ENCODE measurements around the gene TBCA. TPM values are rescaled to one million over a fixed set of nuclear protein-coding genes. Genes with fewer than 3 reads are reported as not detected.
A peak's percentile ranks its signal among the peaks of the same experiment; 100 is the strongest.

TBCA gene
- total RNA-seq, 1 donor from 2014 or later = 264 TPM

DNA sequence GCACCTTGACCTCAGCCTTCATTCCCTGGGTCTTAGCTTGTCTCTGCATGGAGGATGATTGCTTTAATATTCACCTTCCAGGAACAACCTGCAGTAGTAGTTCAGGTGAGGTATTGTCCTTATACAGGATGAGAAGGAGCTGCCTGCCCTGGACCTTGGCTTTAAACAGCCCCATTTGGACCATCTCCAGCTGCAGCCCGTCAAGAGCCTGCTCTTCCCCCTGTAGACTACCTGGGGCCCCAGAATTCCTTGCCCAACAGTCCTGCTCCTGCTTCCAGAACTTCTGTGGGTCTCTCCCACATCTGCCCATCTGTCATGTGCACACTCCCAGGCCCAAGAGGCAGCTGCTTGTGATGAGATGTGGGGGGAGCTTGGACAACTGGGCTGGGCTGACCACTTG lies 125.5 kb downstream of the TBCA start:
- Mint-ChIP-seq H3K4me1 (ENCODE audit: low read depth) (no peaks in the 10 kb centered on the region), H3K27ac (no peak overlapping the region), H3K27me3 (peaks cover 93% of the 10 kb centered on the region), H3K4me3 (ENCODE audit: low read depth) (no peak overlapping the region), H3K9me3 (ENCODE audit: low read depth) (no peaks in the 10 kb centered on the region), H3K36me3 (ENCODE audit: insufficient read depth) (no peaks in the 10 kb centered on the region)
- TF ChIP-seq, protein P1, sequence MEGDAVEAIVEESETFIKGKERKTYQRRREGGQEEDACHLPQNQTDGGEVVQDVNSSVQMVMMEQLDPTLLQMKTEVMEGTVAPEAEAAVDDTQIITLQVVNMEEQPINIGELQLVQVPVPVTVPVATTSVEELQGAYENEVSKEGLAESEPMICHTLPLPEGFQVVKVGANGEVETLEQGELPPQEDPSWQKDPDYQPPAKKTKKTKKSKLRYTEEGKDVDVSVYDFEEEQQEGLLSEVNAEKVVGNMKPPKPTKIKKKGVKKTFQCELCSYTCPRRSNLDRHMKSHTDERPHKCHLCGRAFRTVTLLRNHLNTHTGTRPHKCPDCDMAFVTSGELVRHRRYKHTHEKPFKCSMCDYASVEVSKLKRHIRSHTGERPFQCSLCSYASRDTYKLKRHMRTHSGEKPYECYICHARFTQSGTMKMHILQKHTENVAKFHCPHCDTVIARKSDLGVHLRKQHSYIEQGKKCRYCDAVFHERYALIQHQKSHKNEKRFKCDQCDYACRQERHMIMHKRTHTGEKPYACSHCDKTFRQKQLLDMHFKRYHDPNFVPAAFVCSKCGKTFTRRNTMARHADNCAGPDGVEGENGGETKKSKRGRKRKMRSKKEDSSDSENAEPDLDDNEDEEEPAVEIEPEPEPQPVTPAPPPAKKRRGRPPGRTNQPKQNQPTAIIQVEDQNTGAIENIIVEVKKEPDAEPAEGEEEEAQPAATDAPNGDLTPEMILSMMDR (IDR thresholded peaks at IDR 0.05; ENCODE audit: unreplicated experiment) = no peak
- DNase-seq (ENCODE audit: low spot score, unreplicated experiment) = no peak

DNA sequence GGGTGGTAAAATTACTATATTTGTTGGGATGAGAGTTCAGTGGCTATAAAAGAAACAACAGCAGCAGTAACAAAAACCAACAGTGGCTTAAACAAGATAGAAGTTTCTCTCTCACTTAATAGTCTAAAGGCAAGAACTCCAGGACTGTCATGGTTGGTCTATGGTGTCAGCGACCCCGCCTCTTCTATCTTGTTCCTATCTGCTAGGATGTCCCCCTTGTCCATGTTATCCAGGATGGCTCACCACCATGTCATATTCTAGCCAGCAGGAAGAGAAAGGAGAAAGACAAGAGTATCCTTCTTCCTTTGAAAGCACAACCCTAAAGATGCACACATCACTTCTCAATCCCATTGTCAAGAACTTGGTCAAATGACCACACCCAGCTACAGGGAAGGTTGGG lies 126.4 kb downstream of the TBCA start:
- H3K36me3 Mint-ChIP-seq (ENCODE audit: insufficient read depth) = no peaks in the 10 kb centered on the region
- H3K27me3 Mint-ChIP-seq = peaks cover 95% of the 10 kb centered on the region
- TF ChIP-seq, protein P1 (IDR thresholded peaks at IDR 0.05; ENCODE audit: unreplicated experiment) = no peak
- peaks cover 1% of the 10 kb centered on the region for H3K4me1 Mint-ChIP-seq (ENCODE audit: low read depth)
- DNase-seq (ENCODE audit: low spot score, unreplicated experiment) = no peak
- no peak overlapping the region for H3K27ac Mint-ChIP-seq
- no peak overlapping the region for H3K4me3 Mint-ChIP-seq (ENCODE audit: low read depth)
- no peaks in the 10 kb centered on the region for H3K9me3 Mint-ChIP-seq (ENCODE audit: low read depth)

DNA sequence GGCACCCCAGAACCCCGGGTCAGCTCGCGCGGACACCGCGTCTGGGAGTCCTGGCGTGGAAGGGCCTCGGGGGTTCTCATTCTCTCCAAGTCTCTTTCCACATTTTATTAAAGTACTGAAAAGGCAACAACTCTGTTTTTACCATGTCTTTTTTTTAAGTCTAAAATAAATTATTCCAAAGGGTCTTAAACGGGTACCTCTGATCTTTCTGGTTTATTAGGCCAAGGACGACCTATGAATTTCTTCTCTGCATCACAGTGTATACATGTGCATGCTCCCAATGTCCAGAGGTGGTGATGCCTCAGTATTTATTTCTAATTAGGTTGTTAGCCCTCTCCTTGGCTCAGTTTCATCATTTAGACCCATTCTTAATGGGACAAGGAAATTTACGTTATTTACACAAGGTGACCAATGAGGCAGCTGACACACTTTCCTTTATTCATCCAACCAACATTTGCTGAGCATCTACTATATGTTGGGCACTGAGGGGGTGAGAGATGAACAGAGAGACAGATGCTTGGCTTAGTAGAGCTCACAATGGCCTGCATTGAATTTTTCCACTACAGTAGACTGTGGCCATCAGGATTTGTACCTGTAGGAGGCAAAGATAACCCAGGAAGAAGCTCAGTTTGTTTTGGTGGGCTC lies 130.0 kb downstream of the TBCA start:
- H3K4me3 Mint-ChIP-seq (ENCODE audit: low read depth) = peak overlapping the region; percentile 11
- no peak overlapping the region for H3K27ac Mint-ChIP-seq
- peaks cover 97% of the 10 kb centered on the region for H3K27me3 Mint-ChIP-seq
- peaks cover 5% of the 10 kb centered on the region for H3K4me1 Mint-ChIP-seq (ENCODE audit: low read depth)
- no peaks in the 10 kb centered on the region for H3K9me3 Mint-ChIP-seq (ENCODE audit: low read depth)
- H3K36me3 Mint-ChIP-seq (ENCODE audit: insufficient read depth) = no peaks in the 10 kb centered on the region
- no peak for DNase-seq (ENCODE audit: low spot score, unreplicated experiment)
- TF ChIP-seq, protein P1 (IDR thresholded peaks at IDR 0.05; ENCODE audit: unreplicated experiment) = no peak

DNA sequence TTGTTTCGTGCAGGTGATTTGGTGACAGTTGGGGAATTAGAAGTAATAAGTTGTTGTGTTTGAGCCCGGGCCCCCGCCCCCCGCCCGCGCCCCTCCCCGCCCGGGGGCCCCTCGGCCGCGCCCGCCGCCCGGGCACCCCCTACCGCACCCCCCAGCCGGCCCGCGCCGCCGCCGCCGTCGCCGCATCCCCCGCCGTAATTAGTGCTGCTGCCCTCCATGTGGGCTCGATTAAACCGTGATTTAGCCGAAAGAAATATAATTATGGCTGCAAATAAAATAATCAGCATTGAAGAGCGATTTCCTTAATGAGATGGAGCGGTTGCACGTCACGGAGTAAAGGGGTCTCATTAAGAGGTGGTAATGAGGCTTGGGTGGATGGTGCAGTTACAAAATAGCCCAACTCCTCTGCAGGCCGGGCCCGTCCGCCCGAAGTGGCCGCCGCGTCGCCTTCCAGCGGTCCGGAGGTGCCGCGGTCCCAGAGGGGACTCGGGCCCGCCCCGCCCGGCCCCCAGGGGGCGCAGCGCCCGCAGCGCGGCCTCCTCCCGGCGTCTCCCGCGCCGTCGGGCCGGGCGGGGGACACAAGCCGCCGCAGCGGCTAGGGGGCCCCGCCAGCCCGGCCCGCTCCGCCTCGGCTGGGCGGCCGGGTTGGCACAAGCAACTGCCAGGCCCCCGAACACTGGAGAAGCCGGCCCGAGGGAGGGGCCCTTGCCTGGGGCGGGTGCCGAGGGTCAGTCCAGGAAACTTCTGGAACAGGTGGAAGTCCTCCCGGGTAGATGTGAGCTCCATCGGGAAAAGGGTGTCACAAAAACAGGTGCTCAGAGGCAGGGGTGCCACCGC lies 130.8 kb downstream of the TBCA start:
- H3K9me3 Mint-ChIP-seq (ENCODE audit: low read depth) = no peaks in the 10 kb centered on the region

More for the DNA sequence above, 130.8 kb downstream of the TBCA start:
- H3K4me1 Mint-ChIP-seq (ENCODE audit: low read depth) = peaks cover 7% of the 10 kb centered on the region
- TF ChIP-seq, protein P1 (IDR thresholded peaks at IDR 0.05; ENCODE audit: unreplicated experiment) = peak; percentile 76
- no peak overlapping the region for H3K27ac Mint-ChIP-seq
- peak overlapping the region; percentile 22 for H3K4me3 Mint-ChIP-seq (ENCODE audit: low read depth)
- H3K27me3 Mint-ChIP-seq = peaks cover 97% of the 10 kb centered on the region
- peak; percentile 65 for DNase-seq (ENCODE audit: low spot score, unreplicated experiment)
- no peaks in the 10 kb centered on the region for H3K36me3 Mint-ChIP-seq (ENCODE audit: insufficient read depth)
